NB4 (cell line): Measurements from ENCODE around the gene DNAJC8.

ENCODE experiments used
- DNase-seq: peaks from one replicate; pipeline ENCODE4 v3.0.0; 2010; ENCODE audit warnings: low read depth
- H3K4me3 ChIP-seq: one replicate; pipeline ENCODE4 v1.5.1; 2011; ENCODE audit warnings: mild to moderate bottlenecking, low read depth, low read length, moderate library complexity
- MYC ChIP-seq: IDR thresholded peaks from 2 replicates; pipeline ENCODE4 v1.6.1; 2011; ENCODE audit warnings: low read depth, low read length
- POLR2A ChIP-seq: IDR thresholded peaks from 2 replicates; pipeline ENCODE4 v1.6.1; 2011; ENCODE audit warnings: mild to moderate bottlenecking; ENCODE audit not compliant: insufficient read length; ENCODE audit errors: extremely low read depth
- TF ChIP-seq, protein P1 (sequence below): IDR thresholded peaks from 2 replicates; pipeline ENCODE4 v1.6.1; 2011; ENCODE audit warnings: low read depth, low read length
- TF ChIP-seq, protein P2 (sequence below): IDR thresholded peaks from one replicate; pipeline ENCODE4 v1.5.1; 2012; ENCODE audit warnings: low read depth, low read length

DNAJC8 gene

DNA sequence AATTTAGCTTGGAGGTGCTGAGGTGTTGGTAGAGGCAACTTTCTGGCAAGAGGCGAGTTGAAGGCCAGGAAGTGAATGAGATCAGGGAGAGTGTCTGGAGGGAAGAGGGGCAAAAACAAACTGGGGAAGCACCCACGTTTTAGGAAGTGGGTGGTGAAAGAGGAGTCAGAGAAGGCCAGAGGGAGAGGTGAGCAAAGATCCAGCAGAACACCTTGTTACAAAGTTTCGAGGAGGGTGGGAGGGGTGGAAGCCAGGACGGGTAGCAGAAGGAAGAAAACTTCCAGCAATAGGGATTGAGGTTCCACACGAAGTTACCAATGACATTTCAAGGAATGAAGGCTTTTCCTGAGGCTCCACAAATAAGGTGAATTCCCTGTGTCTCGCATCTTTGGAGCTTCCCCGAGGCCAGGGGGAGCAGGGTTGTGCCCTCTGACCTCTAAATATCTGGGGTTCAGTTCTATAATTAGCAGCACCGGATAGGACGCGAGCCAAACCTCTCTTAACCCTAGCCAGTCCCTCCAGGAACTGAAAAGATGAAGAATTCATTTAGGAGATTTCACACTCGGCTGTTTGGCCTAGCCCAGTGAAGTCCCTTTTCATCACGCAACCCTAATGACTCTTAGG is 25.9 kb upstream of the DNAJC8 start:
- DNase-seq, result peak; percentile 23
- TF ChIP-seq, protein P1, sequence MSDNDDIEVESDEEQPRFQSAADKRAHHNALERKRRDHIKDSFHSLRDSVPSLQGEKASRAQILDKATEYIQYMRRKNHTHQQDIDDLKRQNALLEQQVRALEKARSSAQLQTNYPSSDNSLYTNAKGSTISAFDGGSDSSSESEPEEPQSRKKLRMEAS, result no peak
- TF ChIP-seq MYC (no peak), POLR2A (no peak)
- TF ChIP-seq, protein P2, sequence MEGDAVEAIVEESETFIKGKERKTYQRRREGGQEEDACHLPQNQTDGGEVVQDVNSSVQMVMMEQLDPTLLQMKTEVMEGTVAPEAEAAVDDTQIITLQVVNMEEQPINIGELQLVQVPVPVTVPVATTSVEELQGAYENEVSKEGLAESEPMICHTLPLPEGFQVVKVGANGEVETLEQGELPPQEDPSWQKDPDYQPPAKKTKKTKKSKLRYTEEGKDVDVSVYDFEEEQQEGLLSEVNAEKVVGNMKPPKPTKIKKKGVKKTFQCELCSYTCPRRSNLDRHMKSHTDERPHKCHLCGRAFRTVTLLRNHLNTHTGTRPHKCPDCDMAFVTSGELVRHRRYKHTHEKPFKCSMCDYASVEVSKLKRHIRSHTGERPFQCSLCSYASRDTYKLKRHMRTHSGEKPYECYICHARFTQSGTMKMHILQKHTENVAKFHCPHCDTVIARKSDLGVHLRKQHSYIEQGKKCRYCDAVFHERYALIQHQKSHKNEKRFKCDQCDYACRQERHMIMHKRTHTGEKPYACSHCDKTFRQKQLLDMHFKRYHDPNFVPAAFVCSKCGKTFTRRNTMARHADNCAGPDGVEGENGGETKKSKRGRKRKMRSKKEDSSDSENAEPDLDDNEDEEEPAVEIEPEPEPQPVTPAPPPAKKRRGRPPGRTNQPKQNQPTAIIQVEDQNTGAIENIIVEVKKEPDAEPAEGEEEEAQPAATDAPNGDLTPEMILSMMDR, result no peak
- no peak overlapping the region for H3K4me3 ChIP-seq

DNA sequence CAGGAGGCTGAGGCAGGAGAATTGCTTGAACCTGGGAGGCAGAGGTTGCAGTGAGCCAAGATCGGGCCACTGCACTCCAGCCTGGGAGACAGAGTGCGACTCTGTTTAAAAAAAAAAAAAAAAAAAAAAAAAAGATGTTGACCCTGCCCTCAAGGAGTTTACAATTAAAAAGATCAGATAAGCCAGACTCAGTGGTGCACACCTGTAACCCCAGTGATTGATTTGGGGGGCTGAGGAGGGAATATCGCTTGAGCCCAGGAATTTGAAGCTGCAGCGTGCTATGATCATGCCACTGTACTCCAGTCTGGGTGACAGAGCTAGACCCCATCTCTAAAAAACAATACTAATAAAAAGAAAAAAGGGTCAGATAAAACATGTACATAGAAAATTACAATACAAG is 24.9 kb upstream of the DNAJC8 start:
- TF ChIP-seq MYC, result no peak
- TF ChIP-seq, protein P2, result no peak
- TF ChIP-seq, protein P1, result no peak
- DNase-seq, result no peak
- no peak overlapping the region for H3K4me3 ChIP-seq

DNA sequence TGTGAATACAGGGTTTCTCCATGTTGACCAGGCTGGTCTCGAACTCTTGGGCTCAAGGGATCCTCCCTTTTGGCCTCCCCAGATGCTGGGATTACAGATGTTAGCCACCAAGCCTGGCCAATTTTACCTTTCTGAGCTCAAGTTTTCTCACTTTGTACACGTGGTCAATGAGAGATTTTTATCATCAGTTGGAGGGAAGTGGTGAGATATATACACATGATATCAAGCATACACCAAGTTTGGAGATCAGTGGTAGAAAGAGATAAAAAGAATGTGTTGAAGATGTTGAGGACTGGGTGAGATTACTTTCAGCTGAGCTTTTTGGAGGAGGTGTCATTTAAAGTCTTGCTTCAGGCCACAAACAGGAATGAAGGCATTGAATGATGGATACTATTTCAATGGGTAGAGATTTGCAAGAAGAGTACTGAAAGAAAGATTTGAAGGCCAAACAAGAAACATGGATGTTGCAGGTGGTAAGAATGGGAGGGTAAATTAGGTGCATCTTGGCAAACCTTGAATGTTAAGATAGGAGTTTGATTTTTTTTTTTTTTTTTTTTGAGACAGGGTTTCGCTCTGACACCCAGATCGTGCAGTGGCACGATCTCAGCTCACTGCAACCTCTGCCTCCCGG is 23.5 kb upstream of the DNAJC8 start:
- TF ChIP-seq, protein P2, result no peak
- TF ChIP-seq, protein P1, result peak; percentile 60
- no peak for TF ChIP-seq MYC
- H3K4me3 ChIP-seq, result no peak overlapping the region
- DNase-seq, result no peak

DNA sequence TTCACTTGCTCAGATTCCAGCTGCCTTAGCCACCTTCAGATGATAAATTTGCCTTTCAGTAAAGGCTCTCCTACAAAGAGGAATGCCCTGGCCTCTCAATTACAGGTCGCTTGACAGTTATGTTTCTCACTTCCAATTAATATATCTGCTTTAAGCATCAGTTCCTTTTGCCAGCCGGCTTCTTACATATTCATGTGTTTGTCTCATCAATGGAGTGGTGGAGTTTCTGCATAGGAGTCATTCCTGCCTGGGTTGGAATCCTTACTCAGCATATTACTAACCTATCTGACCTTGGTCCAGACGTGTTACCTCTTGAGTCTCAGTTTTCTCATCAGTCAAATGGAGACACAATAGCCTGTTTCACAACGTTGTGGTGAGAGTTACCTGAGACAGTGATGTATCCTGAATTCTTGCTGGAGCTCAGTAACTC is 17.1 kb upstream of the DNAJC8 start:
- no peak for DNase-seq
- no peak overlapping the region for H3K4me3 ChIP-seq
- TF ChIP-seq, protein P2, result no peak
- TF ChIP-seq POLR2A (no peak), MYC (no peak)
- TF ChIP-seq, protein P1, result no peak

DNA sequence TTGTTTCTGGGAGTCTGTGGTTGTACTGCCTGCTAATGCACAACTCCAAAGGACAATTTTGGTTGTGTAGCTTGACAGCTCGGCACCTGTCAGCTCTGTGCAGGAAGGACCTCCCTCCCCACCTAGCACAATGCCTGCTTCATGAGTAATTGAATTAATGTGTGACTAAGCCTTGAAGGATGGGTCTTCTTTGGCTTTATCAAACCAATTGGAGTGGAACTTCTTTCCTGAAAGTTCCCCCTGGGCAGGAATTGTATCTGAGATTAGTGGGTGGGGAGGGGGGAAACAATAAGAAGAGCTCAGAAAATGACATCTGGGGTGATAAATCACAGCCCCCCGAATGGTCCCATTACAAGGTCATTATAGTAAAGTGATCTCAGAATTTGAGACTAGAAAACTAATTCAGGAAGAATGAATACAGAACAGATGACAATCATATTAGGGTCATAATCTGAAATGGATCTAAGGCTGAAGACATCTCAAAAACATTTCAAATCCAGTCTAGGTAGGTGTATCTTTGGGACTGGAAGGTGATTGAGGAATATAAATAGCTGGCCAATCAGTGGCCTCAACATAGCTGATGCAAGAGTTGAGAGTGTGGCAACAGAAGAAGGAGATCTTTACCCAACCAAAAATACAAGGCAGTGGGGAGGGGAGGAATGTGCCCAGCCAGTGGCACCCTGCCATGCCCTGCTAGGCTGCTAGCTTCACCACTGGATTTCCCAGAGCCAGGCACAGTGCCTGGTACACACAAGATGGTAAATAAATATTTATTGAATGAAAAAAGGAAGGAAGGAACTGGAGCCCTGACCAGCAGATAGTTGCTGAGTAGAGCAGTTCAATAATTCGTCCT is 16.4 kb upstream of the DNAJC8 start:
- H3K4me3 ChIP-seq, result peak overlapping the region; percentile 19
- DNase-seq, result peak; percentile 59

More for the DNA sequence above, 16.4 kb upstream of the DNAJC8 start:
- TF ChIP-seq, protein P1, result no peak
- TF ChIP-seq MYC, result no peak; the same call in 1 of the 2 replicates
- TF ChIP-seq, protein P2, result no peak
